ENCODE measurements around the gene NOC2L. TPM values are rescaled to one million over a fixed set of nuclear protein-coding genes. Genes with fewer than 3 reads are reported as not detected.

NOC2L gene
- total and polyA plus RNA-seq, 2 donors (not counting 1 experiment from before 2014, with no cell fraction given): 34.1 to 61.1 TPM

DNA sequence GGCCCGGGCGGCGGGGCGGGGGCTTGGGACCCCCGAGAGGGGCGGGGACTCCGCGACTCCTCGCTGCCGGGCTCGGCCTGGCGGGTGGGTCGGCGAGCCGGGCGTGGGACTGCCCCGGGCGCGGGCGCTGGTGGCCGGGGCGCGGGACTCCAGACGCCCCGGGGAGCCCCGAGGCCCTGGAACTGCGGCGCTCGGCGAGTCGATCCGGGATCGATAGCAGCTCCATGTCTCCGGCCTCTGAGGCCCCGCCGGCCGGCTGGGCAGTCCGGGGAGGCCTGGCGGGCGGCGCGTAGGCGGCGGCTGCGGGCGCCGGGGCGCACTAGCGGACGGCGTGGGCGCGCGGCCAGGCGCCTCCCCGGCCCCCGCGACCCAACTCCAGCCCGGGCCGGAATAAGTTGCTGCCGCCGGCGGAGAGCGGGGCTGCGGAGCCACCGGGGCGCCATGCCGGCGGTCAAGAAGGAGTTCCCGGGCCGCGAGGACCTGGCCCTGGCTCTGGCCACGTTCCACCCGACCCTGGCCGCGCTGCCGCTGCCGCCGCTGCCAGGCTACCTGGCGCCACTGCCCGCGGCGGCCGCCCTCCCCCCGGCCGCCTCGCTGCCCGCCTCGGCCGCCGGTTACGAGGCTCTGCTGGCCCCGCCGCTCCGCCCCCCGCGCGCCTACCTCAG lies 34.9 kb downstream of the NOC2L start:
- no peak overlapping the region for H2AFZ ChIP-seq (ENCODE audit: low read length)
- H3K27me3 ChIP-seq (ENCODE audit: control insufficient read depth, insufficient read depth, low read length): peaks cover 24% of the 10 kb centered on the region
- no peaks in the 10 kb centered on the region for H3K36me3 ChIP-seq (ENCODE audit: control insufficient read depth, insufficient read depth, low read length)
- H3K9ac ChIP-seq (ENCODE audit: insufficient read depth, low read length): peak overlapping the region; percentile 7
- no peaks in the 10 kb centered on the region for H4K20me1 ChIP-seq (ENCODE audit: control insufficient read depth, extremely low read depth, insufficient read depth, low read length)
- peak overlapping the region in 1 of 4 experiments; percentile 40 for H3K4me3 ChIP-seq (replicated peaks in 1 of 4; ENCODE audit: control extremely low read depth in 1 of 4, insufficient read depth in 1 of 4, low read depth in 3 of 4, low read length in 4 of 4)
- H3K9me3 ChIP-seq (ENCODE audit: control insufficient read depth, insufficient read depth, low read depth, low read length): no peaks in the 10 kb centered on the region
- no peak overlapping the region for H3K27ac ChIP-seq (ENCODE audit: insufficient read depth, low read length)
- peaks cover 7% of the 10 kb centered on the region for H3K4me1 ChIP-seq (ENCODE audit: control insufficient read depth, extremely low read depth, insufficient read depth, low read length)
- TF ChIP-seq EZH2 (IDR thresholded peaks at IDR 0.05; ENCODE audit: low read length, missing control alignments): no peak
- TF ChIP-seq, protein P1, sequence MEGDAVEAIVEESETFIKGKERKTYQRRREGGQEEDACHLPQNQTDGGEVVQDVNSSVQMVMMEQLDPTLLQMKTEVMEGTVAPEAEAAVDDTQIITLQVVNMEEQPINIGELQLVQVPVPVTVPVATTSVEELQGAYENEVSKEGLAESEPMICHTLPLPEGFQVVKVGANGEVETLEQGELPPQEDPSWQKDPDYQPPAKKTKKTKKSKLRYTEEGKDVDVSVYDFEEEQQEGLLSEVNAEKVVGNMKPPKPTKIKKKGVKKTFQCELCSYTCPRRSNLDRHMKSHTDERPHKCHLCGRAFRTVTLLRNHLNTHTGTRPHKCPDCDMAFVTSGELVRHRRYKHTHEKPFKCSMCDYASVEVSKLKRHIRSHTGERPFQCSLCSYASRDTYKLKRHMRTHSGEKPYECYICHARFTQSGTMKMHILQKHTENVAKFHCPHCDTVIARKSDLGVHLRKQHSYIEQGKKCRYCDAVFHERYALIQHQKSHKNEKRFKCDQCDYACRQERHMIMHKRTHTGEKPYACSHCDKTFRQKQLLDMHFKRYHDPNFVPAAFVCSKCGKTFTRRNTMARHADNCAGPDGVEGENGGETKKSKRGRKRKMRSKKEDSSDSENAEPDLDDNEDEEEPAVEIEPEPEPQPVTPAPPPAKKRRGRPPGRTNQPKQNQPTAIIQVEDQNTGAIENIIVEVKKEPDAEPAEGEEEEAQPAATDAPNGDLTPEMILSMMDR (conservative IDR thresholded peaks at IDR 0.05 in 1 of 2, IDR thresholded peaks at IDR 0.05 in 1 of 2; ENCODE audit: low read depth in 1 of 2, low read length in 2 of 2): no peak
- H3K4me2 ChIP-seq (ENCODE audit: extremely low read depth, insufficient read depth, low read length): peak overlapping the region; percentile 25
- no peaks in the 10 kb centered on the region for H3K79me2 ChIP-seq (ENCODE audit: control insufficient read depth, insufficient read depth, low read length)
- DNase-seq (ENCODE audit: low read depth in 2 of 2): no peak

DNA sequence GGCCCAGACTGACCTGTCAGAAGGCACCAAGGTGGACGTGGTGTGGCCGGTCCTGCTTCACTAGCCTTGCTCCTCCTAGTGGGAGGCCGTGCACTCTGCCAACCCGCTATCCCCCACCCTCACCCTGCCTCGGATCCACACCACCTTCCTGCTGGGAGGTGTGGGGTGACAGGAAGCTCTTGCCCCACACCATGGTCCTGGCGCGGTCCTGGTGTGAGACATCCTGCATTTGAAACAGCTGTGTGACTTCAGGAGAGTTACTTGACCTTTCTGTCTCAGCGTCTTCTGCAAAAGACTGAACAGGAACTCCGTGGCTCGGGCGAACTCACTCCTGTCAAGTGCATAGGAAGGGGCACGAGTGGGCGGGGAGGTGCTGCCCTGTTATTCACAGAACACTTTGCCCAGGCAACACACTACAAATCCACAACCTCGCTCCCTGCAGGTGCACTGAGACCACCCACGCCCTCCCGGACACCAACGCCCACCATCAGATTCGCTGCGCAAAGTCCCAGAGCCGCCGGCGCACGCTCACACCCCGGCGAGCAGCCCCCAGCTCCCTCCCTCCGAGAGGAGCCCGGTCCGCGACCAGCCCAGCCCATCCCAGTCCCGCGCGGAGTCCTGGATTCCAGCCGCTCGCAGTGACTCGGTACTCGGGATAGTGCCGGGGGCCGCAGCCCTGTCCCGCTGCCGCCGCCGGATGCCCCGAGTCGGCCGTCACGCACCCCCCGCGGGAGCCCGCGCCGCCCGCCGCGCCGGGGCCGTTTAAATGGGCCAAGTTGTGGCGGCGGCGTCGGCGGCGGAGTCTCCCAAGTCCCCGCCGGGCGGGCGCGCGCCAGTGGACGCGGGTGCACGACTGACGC lies 35.7 kb downstream of the NOC2L start, which contains the start of gene SAMD11:
TSS of gene SAMD11 (plus strand) at position 793 of the 860 bp plus-strand sequence. CDS start 509 bp downstream, outside the sequence.
- H3K4me3 ChIP-seq (replicated peaks in 1 of 4; ENCODE audit: control extremely low read depth in 1 of 4, insufficient read depth in 1 of 4, low read depth in 3 of 4, low read length in 4 of 4): peak within 1 kb of the TSS in 2 of 4 experiments; percentile 7 to 40
- peaks cover 31% of the 10 kb centered on the region for H3K27me3 ChIP-seq (ENCODE audit: control insufficient read depth, insufficient read depth, low read length)
- no peaks in the 10 kb centered on the region for H3K79me2 ChIP-seq (ENCODE audit: control insufficient read depth, insufficient read depth, low read length)
- H3K9ac ChIP-seq (ENCODE audit: insufficient read depth, low read length): peak within 1 kb of the TSS; percentile 7
- TF ChIP-seq EZH2 (IDR thresholded peaks at IDR 0.05; ENCODE audit: low read length, missing control alignments): no peak
- TF ChIP-seq, protein P1 (conservative IDR thresholded peaks at IDR 0.05 in 1 of 2, IDR thresholded peaks at IDR 0.05 in 1 of 2; ENCODE audit: low read depth in 1 of 2, low read length in 2 of 2): no peak
- H4K20me1 ChIP-seq (ENCODE audit: control insufficient read depth, extremely low read depth, insufficient read depth, low read length): no peaks in the 10 kb centered on the region
- H3K4me1 ChIP-seq (ENCODE audit: control insufficient read depth, extremely low read depth, insufficient read depth, low read length): peaks cover 7% of the 10 kb centered on the region
- H3K36me3 ChIP-seq (ENCODE audit: control insufficient read depth, insufficient read depth, low read length): no peaks in the 10 kb centered on the region
- H3K27ac ChIP-seq (ENCODE audit: insufficient read depth, low read length): no peak within 1 kb of the TSS
- H3K4me2 ChIP-seq (ENCODE audit: extremely low read depth, insufficient read depth, low read length): peak within 1 kb of the TSS; percentile 41
- H2AFZ ChIP-seq (ENCODE audit: low read length): no peak within 1 kb of the TSS
- peak; percentile 78 to 90 for DNase-seq (ENCODE audit: low read depth in 2 of 2)
- no peaks in the 10 kb centered on the region for H3K9me3 ChIP-seq (ENCODE audit: control insufficient read depth, insufficient read depth, low read depth, low read length)
